Measurements from ENCODE around the gene CNKSR1.

DNA sequence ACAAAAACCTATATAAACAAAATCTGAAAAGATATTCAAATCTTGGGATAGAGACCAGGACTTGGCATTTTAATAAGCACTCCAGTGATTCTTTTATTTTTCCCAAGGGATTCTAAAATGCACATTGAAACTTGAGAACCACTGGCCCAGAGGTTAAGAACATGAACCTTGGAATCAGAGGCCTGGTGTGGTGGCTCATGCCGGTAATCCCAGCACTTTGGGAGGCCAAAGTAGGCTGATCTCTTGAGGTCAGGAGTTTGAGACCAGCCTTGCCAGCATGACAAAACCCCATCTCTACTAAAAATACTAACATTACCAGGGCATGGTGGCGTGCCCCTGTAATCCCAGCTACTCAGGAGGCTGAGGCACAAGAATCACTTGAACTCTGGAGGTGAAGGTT, 43.8 kb downstream of the CNKSR1 start:
- TF ChIP-seq GATA2 (IDR thresholded peaks at IDR 0.05; ENCODE audit: low read depth, low read length) (no peak), GATA3 (IDR thresholded peaks at IDR 0.05; ENCODE audit: low read depth, low read length) (no peak)
